Sigmoid colon (tissue), 7 donors: ENCODE data around the gene PCYT1A. TPM values are rescaled to one million over a fixed set of nuclear protein-coding genes. Genes with fewer than 3 reads are reported as not detected.
A peak's percentile ranks its signal among the peaks of the same experiment; 100 is the strongest.

ENCODE experiments used
- DNase-seq: peaks from one replicate; pipeline ENCODE4 v3.0.0-alpha.2; 2019
- H3K27ac ChIP-seq, 4 donors: fragments of 200-600 bp; sonication (generic); one replicate each; pipeline ENCODE4 v1.5.1; 2016 to 2019; ENCODE audit warnings: mild to moderate bottlenecking in 1 of 4
- H3K27me3 ChIP-seq, 3 donors: fragments of 200-600 bp; sonication (generic); one replicate each; pipeline ENCODE4 v1.5.1; 2019; ENCODE audit warnings: mild to moderate bottlenecking in 1 of 3
- H3K36me3 ChIP-seq, 4 donors: fragments of 200-600 bp; sonication (generic); one replicate each; pipeline ENCODE4 v1.5.1; 2016 to 2019
- H3K4me1 ChIP-seq, 4 donors: fragments of 200-600 bp; sonication (generic); one replicate each; pipeline ENCODE4 v1.5.1; 2017 to 2019
- H3K4me3 ChIP-seq, 4 donors: fragments of 200-600 bp; sonication (generic); one replicate each; pipeline ENCODE4 v1.5.1; 2017 to 2019; ENCODE audit warnings: mild to moderate bottlenecking in 2 of 4, moderate library complexity in 1 of 4
- H3K9me3 ChIP-seq, 4 donors: fragments of 200-600 bp in 3 of 4; sonication (generic) in 3 of 4; one replicate each; pipeline versions ENCODE4 v1.5.1 to v1.6.1; 2013 to 2019
- CTCF ChIP-seq, 4 experiments: fragments of 450-650 bp in 3 of 4; fragments of 200-600 bp in 1 of 4; IDR thresholded peaks; one replicate each; pipeline ENCODE4 v1.5.1; 2016 to 2019; ENCODE audit warnings: antibody characterized with exemption in 4 of 4, mild to moderate bottlenecking in 3 of 4, moderate library complexity in 2 of 4
- EP300 ChIP-seq, 4 donors: sonication (generic); formaldehyde crosslinking; IDR thresholded peaks; one replicate each; pipeline ENCODE4 v1.6.1; 2017; ENCODE audit warnings: antibody characterized with exemption in 4 of 4
- POLR2A ChIP-seq, 2 donors: fragments of 450-650 bp; IDR thresholded peaks; one replicate each; pipeline ENCODE4 v1.6.1; 2016; ENCODE audit warnings: antibody characterized with exemption in 2 of 2, mild to moderate bottlenecking in 2 of 2, moderate library complexity in 2 of 2
- POLR2AphosphoS5 ChIP-seq, 4 donors: sonication (generic); formaldehyde crosslinking; IDR thresholded peaks; one replicate each; pipeline ENCODE4 v1.6.1; 2017; ENCODE audit warnings: antibody characterized with exemption in 4 of 4
- WGBS, 2 donors: extraction: QIAGEN DNeasy Blood & Tissue Kit; methylation state at CpG; one replicate each; pipeline ENCODE4 v1.1.7; 2013; 5-methylcytosine and 5-hydroxymethylcytosine counted together
- intact Hi-C: fragments of 100-400 bp; cut with DNase I; formaldehyde crosslinking; loops from one replicate; pipeline ENCODE4 v1.15.1; 2023
- polyA plus RNA-seq, 3 donors: library from polyadenylated mRNA; stranded (reverse); fragments of 200-250 nt; gene quantifications; one replicate each; pipeline ENCODE4 v1.2.3, GENCODE V29; 2013
- total RNA-seq, 4 donors: library from RNA; depleted of rRNA; stranded (reverse); fragments of >200 nt; gene quantifications; one replicate each; pipeline ENCODE4 v1.1.0, GENCODE V29; 2016
- donor health status: healthy with polysubstance abuse.
- donor health status: Bipolar disorder and iron deficiency.
- donor health status: healthy.

Gene PCYT1A
- total and polyA plus RNA-seq, 7 donors: 25.8 to 88.6 (median 61.4) TPM

DNA sequence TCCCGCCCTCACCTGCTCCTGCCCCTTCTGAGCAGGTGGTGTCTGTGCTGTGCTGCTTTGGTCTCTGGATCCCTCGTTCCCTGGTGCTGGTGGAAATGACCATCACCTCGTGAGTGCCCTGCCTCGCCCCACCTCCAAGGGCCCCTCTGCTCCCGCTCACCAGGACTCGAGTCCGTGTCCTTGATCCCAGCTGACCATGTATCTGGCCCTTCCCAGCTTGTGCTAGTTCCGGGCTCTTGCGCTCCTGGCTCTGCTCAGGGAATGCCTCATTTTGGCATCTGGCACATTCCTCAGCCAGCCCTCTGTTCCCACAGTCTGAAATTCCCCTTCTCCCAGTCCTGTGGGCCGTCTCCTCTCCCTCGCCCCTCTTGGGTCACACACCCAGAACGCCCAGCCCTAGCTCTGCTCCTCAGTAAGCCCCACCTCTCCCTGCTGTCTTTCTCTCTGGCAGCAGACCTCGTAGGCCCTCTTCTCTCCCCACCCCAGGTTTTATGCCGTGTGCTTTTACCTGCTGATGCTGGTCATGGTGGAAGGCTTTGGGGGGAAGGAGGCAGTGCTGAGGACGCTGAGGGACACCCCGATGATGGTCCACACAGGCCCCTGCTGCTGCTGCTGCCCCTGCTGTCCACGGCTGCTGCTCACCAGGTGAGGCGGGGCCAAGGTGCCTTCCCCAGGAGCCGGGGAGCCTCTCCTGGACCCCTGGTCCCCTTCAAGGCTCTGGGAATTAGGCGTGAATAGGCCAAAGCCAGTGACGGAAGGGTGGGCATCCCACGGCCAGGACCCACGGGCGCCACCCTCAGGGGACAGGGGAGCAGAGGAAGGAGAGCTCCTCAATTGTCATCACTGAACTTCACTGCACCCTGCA, 59.7 kb downstream of the PCYT1A start:
- 57 to 67% methylated on average over 24 of the region's 24 CpGs for WGBS, 2 donors
- TF ChIP-seq POLR2A (IDR thresholded peaks at IDR 0.05): no peak
- no peak for TF ChIP-seq POLR2AphosphoS5 (IDR thresholded peaks at IDR 0.05)
- no peak for TF ChIP-seq CTCF (IDR thresholded peaks at IDR 0.05)
- TF ChIP-seq EP300 (IDR thresholded peaks at IDR 0.05): no peak
- Histone ChIP-seq H3K27ac (no peak overlapping the region), H3K4me1 (peaks cover 0 to 5% (median 0%) of the 10 kb centered on the region in 4 donors), H3K9me3 (no peaks in the 10 kb centered on the region), H3K27me3 (peaks cover 0 to 15% (median 0%) of the 10 kb centered on the region in 3 donors), H3K36me3 (no peaks in the 10 kb centered on the region), H3K4me3 (no peak overlapping the region)
- DNase-seq: peak; percentile 42
- intact Hi-C loops: no loop called here

- Histone ChIP-seq H3K9me3 (no peaks in the 10 kb centered on the region), H3K27me3 (peaks cover 0 to 15% (median 0%) of the 10 kb centered on the region in 3 donors), H3K36me3 (no peaks in the 10 kb centered on the region), H3K4me3 (no peak overlapping the region), H3K27ac (no peak overlapping the region), H3K4me1 (peaks cover 0 to 5% (median 0%) of the 10 kb centered on the region in 4 donors)
- WGBS, 2 donors: 78 to 85% methylated on average over 14 of the region's 14 CpGs
- no peak for TF ChIP-seq POLR2AphosphoS5 (IDR thresholded peaks at IDR 0.05)
- no peak for TF ChIP-seq POLR2A (IDR thresholded peaks at IDR 0.05)
- no peak for TF ChIP-seq EP300 (IDR thresholded peaks at IDR 0.05)
- TF ChIP-seq CTCF (IDR thresholded peaks at IDR 0.05): no peak
- DNase-seq: peak; percentile 48
- intact Hi-C loops: no loop called here
Observed at GRCh38 chr3:196227121-196227561, 60.4 kb downstream of the PCYT1A start.

GRCh38 chr3:196225763-196226364, 61.7 kb downstream of the PCYT1A start:
- intact Hi-C loops: no loop called here
- H3K4me1 ChIP-seq: peaks cover 0 to 5% (median 0%) of the 10 kb centered on the region in 4 donors

GRCh38 chr3:196225086-196225485, 62.4 kb downstream of the PCYT1A start:
- Histone ChIP-seq H3K27ac (no peak overlapping the region), H3K27me3 (peaks cover 0 to 15% (median 0%) of the 10 kb centered on the region in 3 donors), H3K36me3 (no peaks in the 10 kb centered on the region), H3K9me3 (no peaks in the 10 kb centered on the region), H3K4me3 (no peak overlapping the region), H3K4me1 (peaks cover 0 to 5% (median 0%) of the 10 kb centered on the region in 4 donors)
- no peak for TF ChIP-seq POLR2AphosphoS5 (IDR thresholded peaks at IDR 0.05)
- TF ChIP-seq EP300 (IDR thresholded peaks at IDR 0.05): no peak
- no peak for TF ChIP-seq CTCF (IDR thresholded peaks at IDR 0.05)
- TF ChIP-seq POLR2A (IDR thresholded peaks at IDR 0.05): no peak
- intact Hi-C loops: no loop called here
- DNase-seq: peak; percentile 30
- WGBS, 2 donors: 90 to 93% methylated on average over 10 of the region's 10 CpGs

More at GRCh38 chr3:196225763-196226364, 61.7 kb downstream of the PCYT1A start:
- DNase-seq: peak; percentile 42
- Histone ChIP-seq H3K27ac (no peak overlapping the region), H3K4me3 (no peak overlapping the region), H3K27me3 (peaks cover 0 to 15% (median 0%) of the 10 kb centered on the region in 3 donors), H3K9me3 (no peaks in the 10 kb centered on the region), H3K36me3 (no peaks in the 10 kb centered on the region)
- WGBS, 2 donors: 89 to 92% methylated on average over 15 of the region's 15 CpGs
- TF ChIP-seq EP300 (IDR thresholded peaks at IDR 0.05): no peak
